PC-9 (cell line): ENCODE measurements around the gene CST7. TPM values are rescaled to one million over a fixed set of nuclear protein-coding genes. Genes with fewer than 3 reads are reported as not detected.

Experiments
- BruUV-seq: library from RNA; stranded (reverse); fragments of 400-500 nt; replicated peaks from 2 replicates; lab custom pipeline; 2021; lab: Mats Ljungman, UMichigan
- CTCF ChIA-PET: fragments of 300-600 bp; sonication (Branson Sonifier 250); formaldehyde crosslinking; loops from one replicate; lab custom pipeline; 2022; ENCODE audit warnings: antibody characterized with exemption; lab: Charles Lee
- POLR2A ChIA-PET: fragments of 300-600 bp; sonication (Branson Sonifier 250); formaldehyde crosslinking; loops from one replicate; lab custom pipeline; 2022; ENCODE audit warnings: antibody characterized with exemption; ENCODE audit not compliant: unreplicated experiment; lab: Charles Lee
- DNase-seq, 2 experiments: peaks; one replicate each; pipeline versions ENCODE4 v3.0.0 to v3.0.0-alpha.2; 2015 to 2022; ENCODE audit warnings: mixed read lengths in 1 of 2
- H2AFZ ChIP-seq: fragments of 200-600 bp; sonication (generic); 2 replicates; pipeline ENCODE4 v1.8.1; 2017; ENCODE audit warnings: antibody characterized with exemption
- H3F3A ChIP-seq: fragments of 200-600 bp; sonication (generic); 2 replicates; pipeline ENCODE4 v1.8.1; 2017; ENCODE audit warnings: antibody characterized with exemption, mild to moderate bottlenecking, low read depth; ENCODE audit not compliant: insufficient read depth
- H3K27ac ChIP-seq: fragments of 200-600 bp; sonication (generic); 2 replicates; pipeline ENCODE4 v1.6.1; 2016; ENCODE audit warnings: mixed run types
- H3K27me3 ChIP-seq: fragments of 200-600 bp; sonication (generic); 2 replicates; pipeline ENCODE4 v1.6.1; 2016; ENCODE audit warnings: low read depth, mixed run types; ENCODE audit not compliant: insufficient read depth
- H3K36me3 ChIP-seq: fragments of 200-600 bp; sonication (generic); 2 replicates; pipeline ENCODE4 v1.6.1; 2016; ENCODE audit warnings: low read depth, mixed run types
- H3K4me1 ChIP-seq: fragments of 200-600 bp; sonication (generic); replicated peaks from 2 replicates; pipeline ENCODE4 v1.6.1; 2016; ENCODE audit warnings: mixed run types; ENCODE audit not compliant: insufficient read depth
- H3K4me2 ChIP-seq: fragments of 200-600 bp; sonication (generic); 2 replicates; pipeline ENCODE4 v1.6.1; 2017; ENCODE audit warnings: mixed run types
- H3K4me3 ChIP-seq: fragments of 200-600 bp; sonication (generic); 2 replicates; pipeline ENCODE4 v1.6.1; 2016; ENCODE audit warnings: mixed run types
- H3K79me2 ChIP-seq: fragments of 200-600 bp; sonication (generic); 2 replicates; pipeline ENCODE4 v1.6.1; 2017; ENCODE audit warnings: low read depth, mixed run types
- H3K9me2 ChIP-seq: fragments of 200-600 bp; sonication (generic); 2 replicates; pipeline ENCODE4 v1.8.1; 2017; ENCODE audit warnings: mild to moderate bottlenecking; ENCODE audit not compliant: insufficient read depth
- H3K9me3 ChIP-seq: fragments of 200-600 bp; sonication (generic); 2 replicates; pipeline ENCODE4 v1.8.1; 2016; ENCODE audit warnings: low read depth; ENCODE audit not compliant: insufficient read depth
- H4K20me1 ChIP-seq: fragments of 200-600 bp; sonication (generic); 2 replicates; pipeline ENCODE4 v1.8.1; 2017; ENCODE audit not compliant: insufficient read depth
- CTCF ChIP-seq: fragments of 200-600 bp; sonication (generic); conservative IDR thresholded peaks from 2 replicates; pipeline ENCODE4 v1.6.1; 2017; ENCODE audit warnings: mixed run types, antibody characterized with exemption, mild to moderate bottlenecking, moderate library complexity
- EZH2 ChIP-seq: fragments of 200-600 bp; sonication (generic); IDR thresholded peaks from 2 replicates; pipeline ENCODE4 v1.8.0; 2017; ENCODE audit warnings: antibody characterized with exemption, low read depth
- intact Hi-C: fragments of 100-400 bp; cut with micrococcal nuclease; formaldehyde crosslinking; loops from one replicate; pipeline ENCODE4 v1.10.0; 2022; ENCODE audit not compliant: unreplicated experiment
- total RNA-seq: library from RNA; stranded (reverse); gene quantifications from 2 replicates; pipeline ENCODE4 v1.2.3, GENCODE V29; 2021

The CST7 gene
- total RNA-seq, 1 experiment from 2014 or later = not detected

- no TSS peak for BruUV-seq
- Histone ChIP-seq H2AFZ (no peak overlapping the region), H3K36me3 (no peaks in the 10 kb centered on the region), H3K9me3 (peaks cover 7% of the 10 kb centered on the region; the same call in 1 of the 2 replicates), H3F3A (no peaks in the 10 kb centered on the region), H3K4me2 (no peak overlapping the region), H3K4me1 (0 out of 2 replicates have a peak, but pooled peaks cover 7% of the 10 kb centered on the region), H3K79me2 (no peaks in the 10 kb centered on the region), H3K4me3 (no peak overlapping the region), H3K27me3 (no peaks in the 10 kb centered on the region), H3K27ac (no peak overlapping the region), H4K20me1 (no peaks in the 10 kb centered on the region), H3K9me2 (no peaks in the 10 kb centered on the region)
- DNase-seq = peak in 1 of 2 experiments; percentile 21
- ChIA-PET POLR2A (interaction anchor here (0.6 kb wide), 1 partner anchor 19 kb away, joined by 4 read pairs; no protein-coding TSS in a partner anchor), CTCF (no interaction called here)
- TF ChIP-seq EZH2 = no peak
- TF ChIP-seq CTCF = no peak
- intact Hi-C loops = no loop called here
Measured at GRCh38 chr20:24949756-24950127, 673 bp downstream of the CST7 start.

- H3F3A ChIP-seq = no peaks in the 10 kb centered on the region
- peaks cover 7% of the 10 kb centered on the region; the same call in 1 of the 2 replicates for H3K9me3 ChIP-seq
- no peak overlapping the region for H3K4me3 ChIP-seq
- TF ChIP-seq EZH2 (no peak), CTCF (no peak)
- no peaks in the 10 kb centered on the region for H4K20me1 ChIP-seq
- ChIA-PET CTCF (no interaction called here), POLR2A (no interaction called here)
- no peaks in the 10 kb centered on the region for H3K79me2 ChIP-seq
- no peak overlapping the region for H2AFZ ChIP-seq
- no peaks in the 10 kb centered on the region for H3K27me3 ChIP-seq
- intact Hi-C loops = no loop called here
- H3K4me2 ChIP-seq = no peak overlapping the region
- no peak overlapping the region for H3K27ac ChIP-seq
- H3K36me3 ChIP-seq = no peaks in the 10 kb centered on the region
- H3K4me1 ChIP-seq = 0 out of 2 replicates have a peak, but pooled peaks cover 7% of the 10 kb centered on the region
- no peaks in the 10 kb centered on the region for H3K9me2 ChIP-seq
- DNase-seq = no peak
- BruUV-seq = no TSS peak
Measured at GRCh38 chr20:24950128-24950835, 1.2 kb downstream of the CST7 start.

- TF ChIP-seq EZH2 = no peak
- no peak for TF ChIP-seq CTCF
- POLR2A ChIA-PET = no interaction called here
- DNase-seq = no peak
- Histone ChIP-seq H2AFZ (no peak overlapping the region), H3K27me3 (no peaks in the 10 kb centered on the region), H3F3A (no peaks in the 10 kb centered on the region), H4K20me1 (no peaks in the 10 kb centered on the region), H3K4me1 (0 out of 2 replicates have a peak, but pooled peaks cover 7% of the 10 kb centered on the region), H3K4me2 (no peak overlapping the region), H3K27ac (no peak overlapping the region), H3K79me2 (no peaks in the 10 kb centered on the region), H3K36me3 (no peaks in the 10 kb centered on the region), H3K9me3 (peaks cover 7% of the 10 kb centered on the region; the same call in 1 of the 2 replicates), H3K9me2 (no peaks in the 10 kb centered on the region), H3K4me3 (no peak overlapping the region)
- CTCF ChIA-PET = no interaction called here
- intact Hi-C loops = no loop called here
- no TSS peak for BruUV-seq
Measured at GRCh38 chr20:24950836-24951525, 1.9 kb downstream of the CST7 start.
